Sigmoid colon (tissue), 7 donors: ENCODE results near the gene APRT. TPM values are rescaled to one million over a fixed set of nuclear protein-coding genes. Genes with fewer than 3 reads are reported as not detected.
A peak's percentile ranks its signal among the peaks of the same experiment; 100 is the strongest.

Source experiments
- DNase-seq: peaks from one replicate; pipeline ENCODE4 v3.0.0-alpha.2; 2019
- H3K27ac ChIP-seq, 4 donors: fragments of 200-600 bp; sonication (generic); one replicate each; pipeline ENCODE4 v1.5.1; 2016 to 2019; ENCODE audit warnings: mild to moderate bottlenecking in 1 of 4
- H3K27me3 ChIP-seq, 3 donors: fragments of 200-600 bp; sonication (generic); one replicate each; pipeline ENCODE4 v1.5.1; 2019; ENCODE audit warnings: mild to moderate bottlenecking in 1 of 3
- H3K36me3 ChIP-seq, 4 donors: fragments of 200-600 bp; sonication (generic); one replicate each; pipeline ENCODE4 v1.5.1; 2016 to 2019
- H3K4me1 ChIP-seq, 4 donors: fragments of 200-600 bp; sonication (generic); one replicate each; pipeline ENCODE4 v1.5.1; 2017 to 2019
- H3K4me3 ChIP-seq, 4 donors: fragments of 200-600 bp; sonication (generic); one replicate each; pipeline ENCODE4 v1.5.1; 2017 to 2019; ENCODE audit warnings: mild to moderate bottlenecking in 2 of 4, moderate library complexity in 1 of 4
- H3K9me3 ChIP-seq, 4 donors: fragments of 200-600 bp in 3 of 4; sonication (generic) in 3 of 4; one replicate each; pipeline versions ENCODE4 v1.5.1 to v1.6.1; 2013 to 2019
- CTCF ChIP-seq, 4 experiments: fragments of 450-650 bp in 3 of 4; fragments of 200-600 bp in 1 of 4; IDR thresholded peaks; one replicate each; pipeline ENCODE4 v1.5.1; 2016 to 2019; ENCODE audit warnings: antibody characterized with exemption in 4 of 4, mild to moderate bottlenecking in 3 of 4, moderate library complexity in 2 of 4
- EP300 ChIP-seq, 4 donors: sonication (generic); formaldehyde crosslinking; IDR thresholded peaks; one replicate each; pipeline ENCODE4 v1.6.1; 2017; ENCODE audit warnings: antibody characterized with exemption in 4 of 4
- POLR2A ChIP-seq, 2 donors: fragments of 450-650 bp; IDR thresholded peaks; one replicate each; pipeline ENCODE4 v1.6.1; 2016; ENCODE audit warnings: antibody characterized with exemption in 2 of 2, mild to moderate bottlenecking in 2 of 2, moderate library complexity in 2 of 2
- POLR2AphosphoS5 ChIP-seq, 4 donors: sonication (generic); formaldehyde crosslinking; IDR thresholded peaks; one replicate each; pipeline ENCODE4 v1.6.1; 2017; ENCODE audit warnings: antibody characterized with exemption in 4 of 4
- WGBS, 2 donors: extraction: QIAGEN DNeasy Blood & Tissue Kit; methylation state at CpG; one replicate each; pipeline ENCODE4 v1.1.7; 2013; 5-methylcytosine and 5-hydroxymethylcytosine counted together
- intact Hi-C: fragments of 100-400 bp; cut with DNase I; formaldehyde crosslinking; loops from one replicate; pipeline ENCODE4 v1.15.1; 2023
- polyA plus RNA-seq, 3 donors: library from polyadenylated mRNA; stranded (reverse); fragments of 200-250 nt; gene quantifications; one replicate each; pipeline ENCODE4 v1.2.3, GENCODE V29; 2013
- total RNA-seq, 4 donors: library from RNA; depleted of rRNA; stranded (reverse); fragments of >200 nt; gene quantifications; one replicate each; pipeline ENCODE4 v1.1.0, GENCODE V29; 2016
- donor health status: healthy with polysubstance abuse.
- donor health status: Bipolar disorder and iron deficiency.
- donor health status: healthy.

Gene APRT
- total and polyA plus RNA-seq, 7 donors, result 56.6 to 329 (median 78.3) TPM

- TF ChIP-seq POLR2A (IDR thresholded peaks at IDR 0.05), result no peak
- peak; percentile 85 to 98 (median 94) for TF ChIP-seq CTCF (IDR thresholded peaks at IDR 0.05)
- TF ChIP-seq EP300 (IDR thresholded peaks at IDR 0.05), result no peak
- TF ChIP-seq POLR2AphosphoS5 (IDR thresholded peaks at IDR 0.05), result peak; percentile 60 to 93 (median 85)
- Histone ChIP-seq H3K27me3 (peaks cover 0 to under 1% (median 0%) of the 10 kb centered on the region in 3 donors), H3K36me3 (no peaks in the 10 kb centered on the region), H3K4me1 (peaks cover 0 to 44% (median 39%) of the 10 kb centered on the region in 4 donors), H3K27ac (peak within 1 kb of the TSS; percentile 89 to 100 (median 96)), H3K4me3 (peak within 1 kb of the TSS; percentile 51 to 87 (median 72)), H3K9me3 (no peaks in the 10 kb centered on the region)
- 2 to 3% methylated on average over 110 of the region's 110 CpGs for WGBS, 2 donors
- intact Hi-C loops, result loop anchor here (1.0 kb wide), 2 partner anchors 26 to 42 kb away; no protein-coding TSS in a partner anchor
- peak; percentile 90 for DNase-seq
Observed at GRCh38 chr16:88785106-88785924, 26.4 kb downstream of the APRT start, which contains the start of gene PIEZO1. Gene PIEZO1 (minus strand): TSS chr16:88785220. CDS start chr16:88784964, 256 bp downstream.

- intact Hi-C loops, result loop anchor here (1.0 kb wide), 2 partner anchors 25 to 41 kb away; no protein-coding TSS in a partner anchor
- H3K4me1 ChIP-seq, result peaks cover 0 to 50% (median 44%) of the 10 kb centered on the region in 4 donors
- peak overlapping the region; percentile 51 to 87 (median 72) for H3K4me3 ChIP-seq
- H3K9me3 ChIP-seq, result no peaks in the 10 kb centered on the region
- peak overlapping the region; percentile 89 to 100 (median 96) for H3K27ac ChIP-seq
- WGBS, 2 donors, result 0 to 1% methylated on average over 32 of the region's 32 CpGs
- H3K27me3 ChIP-seq, result no peaks in the 10 kb centered on the region
- DNase-seq, result no peak
- no peaks in the 10 kb centered on the region for H3K36me3 ChIP-seq
- TF ChIP-seq POLR2AphosphoS5 (IDR thresholded peaks at IDR 0.05) (no peak), CTCF (IDR thresholded peaks at IDR 0.05) (no peak), POLR2A (IDR thresholded peaks at IDR 0.05) (no peak), EP300 (IDR thresholded peaks at IDR 0.05) (no peak)
Observed at GRCh38 chr16:88784856-88785105, 26.9 kb downstream of the APRT start.

GRCh38 chr16:88784074-88784855 lies 27.5 kb downstream of the APRT start:
- no peaks in the 10 kb centered on the region for H3K36me3 ChIP-seq
- H3K27ac ChIP-seq, result peak overlapping the region; percentile 89 to 100 (median 96)
- 1% methylated on average over 74 of the region's 74 CpGs for WGBS, 2 donors
- intact Hi-C loops, result no loop called here
- no peaks in the 10 kb centered on the region for H3K9me3 ChIP-seq
- H3K27me3 ChIP-seq, result no peaks in the 10 kb centered on the region
- TF ChIP-seq POLR2AphosphoS5 (IDR thresholded peaks at IDR 0.05) (peak in 3 of 4 donors; percentile 54 to 57 (median 55)), EP300 (IDR thresholded peaks at IDR 0.05) (no peak), CTCF (IDR thresholded peaks at IDR 0.05) (peak; percentile 29 to 64 (median 56)), POLR2A (IDR thresholded peaks at IDR 0.05) (no peak)
- peak overlapping the region; percentile 51 to 87 (median 72) for H3K4me3 ChIP-seq
- peak; percentile 94 for DNase-seq
- peaks cover 0 to 55% (median 49%) of the 10 kb centered on the region in 4 donors for H3K4me1 ChIP-seq

- peak; percentile 83 for DNase-seq
- 16 to 20% methylated on average over 27 of the region's 27 CpGs for WGBS, 2 donors
- H3K27ac ChIP-seq, result peak overlapping the region; percentile 89 to 100 (median 96)
- no peak for TF ChIP-seq EP300 (IDR thresholded peaks at IDR 0.05)
- no peak for TF ChIP-seq CTCF (IDR thresholded peaks at IDR 0.05)
- TF ChIP-seq POLR2A (IDR thresholded peaks at IDR 0.05), result no peak
- peak in 3 of 4 donors; percentile 38 to 60 (median 54) for TF ChIP-seq POLR2AphosphoS5 (IDR thresholded peaks at IDR 0.05)
- no peaks in the 10 kb centered on the region for H3K9me3 ChIP-seq
- intact Hi-C loops, result no loop called here
- peak overlapping the region; percentile 51 to 87 (median 72) for H3K4me3 ChIP-seq
- no peaks in the 10 kb centered on the region for H3K27me3 ChIP-seq
- H3K36me3 ChIP-seq, result no peaks in the 10 kb centered on the region
- H3K4me1 ChIP-seq, result peaks cover 0 to 62% (median 57%) of the 10 kb centered on the region in 4 donors
Observed at GRCh38 chr16:88783391-88784073, 28.2 kb downstream of the APRT start.
